ENCODE results near the gene AMFR. TPM values are rescaled to one million over a fixed set of nuclear protein-coding genes. Genes with fewer than 3 reads are reported as not detected.

Gene AMFR
- 10 to 100 TPM; 50.0 to 55.5 TPM for total RNA-seq

DNA sequence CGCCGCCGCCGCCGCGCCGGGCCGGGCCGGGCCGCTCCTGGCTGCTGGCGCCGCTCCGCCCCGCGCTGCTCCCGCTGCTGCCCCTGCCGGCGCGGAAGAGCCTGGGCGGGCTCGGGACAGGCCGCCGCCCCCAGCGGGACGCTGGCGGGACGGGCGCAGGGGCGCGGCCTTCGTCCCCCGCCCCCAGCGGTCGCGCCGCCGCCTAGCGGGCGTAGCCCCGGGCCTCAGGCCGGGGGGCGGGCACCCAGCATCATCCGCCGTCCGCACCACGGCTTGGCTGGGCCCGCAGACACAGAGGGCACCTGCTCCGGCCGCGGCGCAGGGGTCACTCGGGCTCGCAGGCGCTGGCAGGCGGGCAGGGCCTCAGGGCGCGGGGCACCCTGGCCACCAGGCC is at the start of gene AMFR:
AMFR (minus strand) TSS at position 107 of the 394 bp plus-strand sequence. CDS start 218 bp downstream, outside the sequence.
- peak within 1 kb of the TSS; percentile 85 for H3K27ac Mint-ChIP-seq

DNA sequence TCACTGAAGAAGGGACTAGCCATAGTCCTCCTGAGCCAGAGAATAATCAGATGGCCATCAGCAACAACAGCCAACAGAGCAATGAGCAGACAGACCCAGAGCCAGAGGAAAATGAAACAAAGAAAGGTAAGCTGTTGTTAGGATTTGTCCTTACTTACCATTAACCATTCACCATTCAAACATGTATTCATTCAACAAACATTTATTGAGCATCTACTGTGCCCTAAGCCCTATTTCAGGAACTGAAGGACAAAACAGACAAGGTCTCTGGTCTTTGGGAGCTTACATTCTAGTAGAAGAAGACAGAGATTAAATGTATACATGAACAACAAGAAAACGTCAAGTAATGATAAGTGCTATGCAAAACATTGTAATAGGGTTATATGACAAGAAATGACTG is 45.3 kb upstream of the AMFR start:
- ATAC-seq (ENCODE audit: low read depth) (no peak), DNase-seq (no peak)
- H3K4me3 Mint-ChIP-seq, result no peak overlapping the region
- no peaks in the 10 kb centered on the region for H3K9me3 Mint-ChIP-seq
- H3K36me3 Mint-ChIP-seq, result peaks cover 33% of the 10 kb centered on the region
- POLR2A ChIA-PET, result no interaction called here
- no peak overlapping the region for H3K27ac Mint-ChIP-seq
- H3K4me1 Mint-ChIP-seq, result no peaks in the 10 kb centered on the region
- no peaks in the 10 kb centered on the region for H3K27me3 Mint-ChIP-seq

More for the DNA sequence above, at the start of gene AMFR:
- DNase-seq (peak; percentile 88), ATAC-seq (ENCODE audit: low read depth) (peak; percentile 97)
- POLR2A ChIA-PET, result no interaction called here
- Mint-ChIP-seq H3K4me1 (peaks cover 25% of the 10 kb centered on the region), H3K27me3 (no peaks in the 10 kb centered on the region), H3K9me3 (no peaks in the 10 kb centered on the region), H3K36me3 (peaks cover 13% of the 10 kb centered on the region), H3K4me3 (peak within 1 kb of the TSS; percentile 96)

DNA sequence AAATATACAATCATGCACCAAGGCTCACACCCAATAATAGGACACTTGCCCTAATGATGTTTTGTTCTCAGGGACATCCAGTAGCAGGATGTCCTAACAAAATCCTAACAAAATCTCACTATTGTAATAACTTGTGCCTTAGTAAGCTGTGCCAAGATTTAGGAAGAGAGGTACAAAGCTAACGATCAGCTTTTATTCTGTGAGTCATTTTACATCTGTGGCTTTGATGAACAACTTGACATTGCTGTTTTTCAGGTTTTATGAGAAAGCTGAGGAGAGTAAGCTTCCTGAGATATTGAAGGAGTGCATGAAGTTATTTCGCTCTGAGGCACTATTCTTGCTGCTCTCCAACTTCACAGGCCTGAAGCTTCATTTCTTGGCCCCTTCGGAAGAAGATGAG is 44.9 kb upstream of the AMFR start:
- no peak for ATAC-seq (ENCODE audit: low read depth)
- Mint-ChIP-seq H3K36me3 (peaks cover 31% of the 10 kb centered on the region), H3K27ac (no peak overlapping the region), H3K9me3 (no peaks in the 10 kb centered on the region), H3K4me1 (no peaks in the 10 kb centered on the region), H3K27me3 (no peaks in the 10 kb centered on the region), H3K4me3 (no peak overlapping the region)
- DNase-seq, result no peak
- POLR2A ChIA-PET, result no interaction called here

DNA sequence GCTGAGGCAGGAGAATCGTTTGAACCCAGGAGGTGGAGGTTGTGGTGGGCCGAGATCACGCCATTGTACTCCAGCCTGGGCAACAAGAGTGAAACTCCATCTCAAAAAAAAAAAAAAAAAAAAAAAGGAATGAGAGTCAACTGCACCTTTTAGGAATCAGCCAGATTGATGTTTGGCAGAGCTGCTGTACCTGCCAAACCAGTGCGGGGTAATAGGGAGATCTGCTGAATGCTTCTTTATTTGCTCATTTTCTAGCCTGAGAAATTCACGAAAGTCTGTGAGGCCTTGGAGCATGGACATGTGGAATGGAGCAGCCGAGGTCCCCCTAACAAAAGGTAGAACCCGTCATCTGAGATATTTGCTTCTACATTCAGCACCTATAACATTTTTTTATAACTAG is 44.4 kb upstream of the AMFR start:
- ATAC-seq (ENCODE audit: low read depth) (no peak), DNase-seq (no peak)
- no peaks in the 10 kb centered on the region for H3K9me3 Mint-ChIP-seq
- no peaks in the 10 kb centered on the region for H3K27me3 Mint-ChIP-seq
- POLR2A ChIA-PET, result no interaction called here
- no peak overlapping the region for H3K4me3 Mint-ChIP-seq
- no peaks in the 10 kb centered on the region for H3K4me1 Mint-ChIP-seq
- H3K27ac Mint-ChIP-seq, result no peak overlapping the region
- peaks cover 27% of the 10 kb centered on the region for H3K36me3 Mint-ChIP-seq

DNA sequence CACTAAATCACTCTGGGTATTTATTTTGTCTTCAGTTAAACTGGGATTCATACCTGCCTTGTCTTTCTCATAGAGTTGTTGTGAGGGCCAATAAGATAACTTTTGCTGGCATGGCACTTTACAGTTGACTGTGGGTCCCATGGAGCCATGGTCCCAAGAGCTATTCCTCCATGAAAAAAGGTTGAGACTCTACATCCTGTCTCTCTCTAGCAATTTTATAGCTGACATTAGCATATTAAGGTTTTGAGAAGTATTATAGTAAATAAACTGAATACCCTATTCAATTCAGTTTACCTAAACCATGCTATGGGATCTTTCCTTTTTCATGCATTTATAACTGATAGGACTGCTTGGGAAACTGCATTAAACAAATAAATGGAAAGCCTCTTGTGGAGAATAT is 43.5 kb upstream of the AMFR start:
- H3K4me1 Mint-ChIP-seq, result no peaks in the 10 kb centered on the region
- no peaks in the 10 kb centered on the region for H3K27me3 Mint-ChIP-seq
- H3K27ac Mint-ChIP-seq, result no peak overlapping the region
- no peak overlapping the region for H3K4me3 Mint-ChIP-seq
- DNase-seq (no peak), ATAC-seq (ENCODE audit: low read depth) (no peak)
- POLR2A ChIA-PET, result interaction anchor here (0.6 kb wide), 1 partner anchor 20 kb away, joined by 3 read pairs; no protein-coding TSS in a partner anchor
- H3K36me3 Mint-ChIP-seq, result peaks cover 32% of the 10 kb centered on the region
- H3K9me3 Mint-ChIP-seq, result no peaks in the 10 kb centered on the region

DNA sequence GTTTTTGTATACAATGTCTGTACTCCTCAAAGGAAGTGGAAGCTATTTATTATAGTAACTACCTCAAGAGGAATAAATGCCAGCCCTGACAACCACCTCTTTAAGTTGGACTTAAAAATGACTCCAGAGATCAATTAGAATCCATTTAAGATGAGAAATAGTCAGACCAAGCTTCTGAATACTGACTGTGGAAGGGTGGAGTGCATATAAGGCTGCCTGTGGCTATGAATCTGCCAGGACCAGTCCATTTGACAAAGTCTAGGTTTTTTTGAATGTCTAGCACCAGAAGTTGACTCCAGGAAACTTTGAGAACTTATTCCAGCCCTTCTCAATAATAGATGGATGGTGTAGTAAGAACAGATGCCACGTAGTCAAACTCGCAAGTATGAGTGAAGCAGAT is 41.0 kb upstream of the AMFR start:
- H3K9me3 Mint-ChIP-seq, result no peaks in the 10 kb centered on the region
- no peaks in the 10 kb centered on the region for H3K27me3 Mint-ChIP-seq
- peaks cover 32% of the 10 kb centered on the region for H3K36me3 Mint-ChIP-seq
- POLR2A ChIA-PET, result no interaction called here
- no peak overlapping the region for H3K27ac Mint-ChIP-seq
- DNase-seq (no peak), ATAC-seq (ENCODE audit: low read depth) (no peak)
- H3K4me3 Mint-ChIP-seq, result no peak overlapping the region
- H3K4me1 Mint-ChIP-seq, result no peaks in the 10 kb centered on the region

DNA sequence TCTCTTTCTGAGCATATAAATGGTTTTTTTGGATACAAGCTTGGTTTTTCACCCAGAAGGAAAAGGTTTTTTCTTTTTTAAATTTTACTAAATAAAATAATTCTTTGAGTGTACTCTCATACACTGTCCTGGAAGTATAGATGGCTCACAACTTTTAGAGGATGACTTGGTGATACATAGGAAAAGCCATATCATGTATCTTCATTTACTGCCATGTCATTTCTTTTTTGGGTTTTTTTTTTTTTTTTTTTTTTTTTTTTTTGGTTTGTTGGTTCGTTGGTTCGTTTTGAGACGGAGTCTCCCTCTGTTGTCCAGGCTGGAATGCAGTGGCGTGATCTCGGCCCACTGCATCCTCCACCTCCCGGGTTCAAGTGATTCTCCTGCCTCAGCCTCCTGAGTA is 37.8 kb upstream of the AMFR start:
- H3K27me3 Mint-ChIP-seq, result no peaks in the 10 kb centered on the region
- no peaks in the 10 kb centered on the region for H3K9me3 Mint-ChIP-seq
- no peak overlapping the region for H3K4me3 Mint-ChIP-seq
- no peak for DNase-seq
- H3K4me1 Mint-ChIP-seq, result no peaks in the 10 kb centered on the region
- POLR2A ChIA-PET, result no interaction called here
- no peak for ATAC-seq (ENCODE audit: low read depth)
- H3K27ac Mint-ChIP-seq, result no peak overlapping the region
- peaks cover 24% of the 10 kb centered on the region for H3K36me3 Mint-ChIP-seq

DNA sequence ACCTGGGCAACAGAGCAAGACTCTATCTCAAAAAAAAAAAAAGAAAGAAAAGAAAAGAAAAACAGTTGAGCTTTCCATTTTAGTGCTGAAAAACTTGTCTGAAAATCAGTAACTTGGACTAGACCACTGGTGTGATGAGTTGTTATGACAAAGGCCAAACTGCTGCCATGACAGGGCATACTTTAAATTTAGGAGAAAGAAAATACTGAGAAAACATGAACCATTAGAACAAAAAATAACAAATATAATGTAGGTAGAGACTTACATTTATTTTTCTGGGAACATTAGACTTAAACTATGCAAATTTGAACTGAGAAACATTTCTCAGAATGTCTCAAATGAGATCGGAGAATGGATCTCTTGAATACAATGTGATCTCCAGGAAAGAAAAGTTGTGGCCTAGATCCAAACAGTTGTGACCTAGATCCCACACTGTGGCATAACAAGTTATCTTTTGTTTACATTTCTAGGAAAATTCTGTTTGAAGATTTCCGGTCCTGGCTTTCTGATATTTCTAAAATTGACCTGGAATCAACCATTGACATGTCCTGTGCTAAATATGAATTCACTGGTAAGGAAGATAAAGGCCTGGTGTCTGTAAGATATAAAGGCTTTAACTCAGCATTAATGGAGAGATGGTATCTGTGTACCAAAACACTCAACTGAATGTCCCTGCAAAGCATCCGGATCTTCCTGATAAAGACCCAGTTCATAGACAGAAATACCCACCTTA is 36.9 kb upstream of the AMFR start:
- DNase-seq (no peak), ATAC-seq (ENCODE audit: low read depth) (no peak)
- H3K4me1 Mint-ChIP-seq, result no peaks in the 10 kb centered on the region
- no peak overlapping the region for H3K27ac Mint-ChIP-seq
- POLR2A ChIA-PET, result no interaction called here
- no peaks in the 10 kb centered on the region for H3K9me3 Mint-ChIP-seq
- H3K27me3 Mint-ChIP-seq, result no peaks in the 10 kb centered on the region
- no peak overlapping the region for H3K4me3 Mint-ChIP-seq
- H3K36me3 Mint-ChIP-seq, result peaks cover 27% of the 10 kb centered on the region

DNA sequence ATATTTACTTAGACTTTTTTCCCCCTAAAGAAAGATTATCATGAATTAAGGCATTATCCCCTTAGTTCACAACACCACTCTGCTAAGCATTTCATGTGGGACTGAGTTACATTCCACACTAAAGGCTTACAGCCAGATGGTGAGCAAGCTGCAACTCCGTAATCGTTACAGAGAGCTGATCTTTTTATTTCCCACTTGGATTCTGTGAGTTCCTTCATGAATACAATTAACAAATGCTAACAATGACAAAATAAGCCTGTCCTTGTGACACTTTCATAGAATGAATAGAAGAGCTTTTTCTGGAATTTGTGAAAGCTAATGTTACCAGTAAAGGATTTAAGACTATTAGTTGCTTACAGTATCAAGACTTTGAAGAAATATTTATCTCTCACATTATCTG is 34.8 kb upstream of the AMFR start:
- ATAC-seq (ENCODE audit: low read depth) (no peak), DNase-seq (no peak)
- Mint-ChIP-seq H3K4me3 (no peak overlapping the region), H3K36me3 (peaks cover 37% of the 10 kb centered on the region), H3K27me3 (no peaks in the 10 kb centered on the region), H3K4me1 (peaks cover 6% of the 10 kb centered on the region), H3K27ac (no peak overlapping the region), H3K9me3 (no peaks in the 10 kb centered on the region)
- POLR2A ChIA-PET, result no interaction called here

DNA sequence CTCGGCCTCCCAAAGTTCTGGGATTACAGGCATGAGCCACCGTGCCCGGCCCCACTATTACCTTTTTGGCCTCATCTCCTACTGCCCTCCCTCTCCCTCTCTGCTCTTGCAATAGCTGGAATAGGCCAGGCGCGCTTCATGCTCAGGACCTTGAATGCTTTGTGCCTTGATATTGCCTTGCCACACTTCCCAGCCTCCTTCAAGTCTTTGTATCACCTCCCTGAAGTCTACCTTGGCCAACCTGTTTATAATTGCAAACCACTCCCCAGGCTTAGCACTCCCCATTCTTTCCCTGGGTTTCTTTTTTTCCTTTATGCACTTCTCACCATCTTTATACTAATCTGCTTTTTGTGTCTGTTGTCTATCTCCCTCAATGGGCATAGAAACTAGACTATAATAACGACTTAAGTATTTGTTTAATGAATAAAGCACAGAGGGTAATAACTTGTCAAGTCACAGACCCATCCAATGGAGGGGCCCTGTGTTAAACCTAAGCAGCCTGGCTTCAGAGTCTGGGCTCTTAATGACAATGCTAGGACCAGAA is 32.7 kb upstream of the AMFR start:
- POLR2A ChIA-PET, result no interaction called here
- Mint-ChIP-seq H3K27me3 (no peaks in the 10 kb centered on the region), H3K4me1 (peaks cover 9% of the 10 kb centered on the region), H3K27ac (no peak overlapping the region), H3K9me3 (no peaks in the 10 kb centered on the region), H3K36me3 (peaks cover 36% of the 10 kb centered on the region), H3K4me3 (no peak overlapping the region)
- ATAC-seq (ENCODE audit: low read depth) (no peak), DNase-seq (no peak)

DNA sequence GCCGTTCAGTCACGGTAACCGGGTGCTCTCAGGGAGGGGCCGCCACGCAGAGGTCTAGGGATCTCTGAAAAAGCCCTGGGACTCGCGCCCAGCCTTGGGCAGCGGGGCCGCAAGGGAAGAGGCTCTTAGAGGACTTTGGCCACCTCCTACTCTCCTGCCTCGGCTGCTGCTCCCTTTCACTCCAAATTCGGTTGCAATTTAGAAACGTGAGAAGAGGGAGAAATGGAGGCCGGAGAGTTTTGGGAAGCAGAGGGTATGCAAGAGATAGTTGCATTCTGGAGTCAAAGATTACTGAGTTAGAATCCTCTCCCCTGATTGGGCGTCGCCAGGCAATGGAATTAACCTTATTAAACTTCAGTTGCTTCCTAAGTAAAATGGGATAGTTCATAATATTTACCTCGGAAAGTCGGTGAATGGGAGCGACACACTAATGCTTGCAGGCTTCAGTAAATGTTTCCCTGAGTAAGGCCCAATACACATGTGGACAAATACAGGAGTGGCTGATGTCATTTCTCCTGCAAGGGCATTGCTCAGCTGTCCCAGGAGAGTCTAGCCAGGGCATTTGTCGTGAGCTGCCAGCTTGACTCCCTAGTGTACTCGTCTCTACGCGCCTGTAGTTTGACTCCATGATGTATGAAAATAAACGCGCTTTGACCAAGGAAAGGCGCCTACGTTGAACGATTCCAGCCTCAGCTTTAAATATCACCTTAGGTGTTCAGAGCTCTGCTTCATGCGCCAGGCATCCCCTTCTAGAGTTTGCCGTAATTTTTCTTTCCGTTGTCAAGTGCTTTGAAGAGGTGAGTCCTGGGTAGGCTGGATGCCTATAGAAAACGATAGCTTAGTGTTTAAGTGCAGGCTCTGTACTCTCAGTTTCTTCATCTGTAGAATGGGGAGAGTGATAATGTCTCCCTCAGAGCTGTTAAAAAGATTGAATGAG is 26.7 kb upstream of the AMFR start:
- ATAC-seq (ENCODE audit: low read depth), result peak; percentile 44
- Mint-ChIP-seq H3K27ac (peak overlapping the region; percentile 91), H3K4me1 (peaks cover 40% of the 10 kb centered on the region), H3K9me3 (no peaks in the 10 kb centered on the region), H3K36me3 (peaks cover 27% of the 10 kb centered on the region), H3K4me3 (peak overlapping the region; percentile 95), H3K27me3 (no peaks in the 10 kb centered on the region)
- POLR2A ChIA-PET, result interaction anchor here (1.0 to 1.4 kb wide), 3 partner anchors 27 to 156 kb away, joined by 3 to 8 read pairs (median 7); partner anchors contain the start of gene MT2A
- no peak for DNase-seq

DNA sequence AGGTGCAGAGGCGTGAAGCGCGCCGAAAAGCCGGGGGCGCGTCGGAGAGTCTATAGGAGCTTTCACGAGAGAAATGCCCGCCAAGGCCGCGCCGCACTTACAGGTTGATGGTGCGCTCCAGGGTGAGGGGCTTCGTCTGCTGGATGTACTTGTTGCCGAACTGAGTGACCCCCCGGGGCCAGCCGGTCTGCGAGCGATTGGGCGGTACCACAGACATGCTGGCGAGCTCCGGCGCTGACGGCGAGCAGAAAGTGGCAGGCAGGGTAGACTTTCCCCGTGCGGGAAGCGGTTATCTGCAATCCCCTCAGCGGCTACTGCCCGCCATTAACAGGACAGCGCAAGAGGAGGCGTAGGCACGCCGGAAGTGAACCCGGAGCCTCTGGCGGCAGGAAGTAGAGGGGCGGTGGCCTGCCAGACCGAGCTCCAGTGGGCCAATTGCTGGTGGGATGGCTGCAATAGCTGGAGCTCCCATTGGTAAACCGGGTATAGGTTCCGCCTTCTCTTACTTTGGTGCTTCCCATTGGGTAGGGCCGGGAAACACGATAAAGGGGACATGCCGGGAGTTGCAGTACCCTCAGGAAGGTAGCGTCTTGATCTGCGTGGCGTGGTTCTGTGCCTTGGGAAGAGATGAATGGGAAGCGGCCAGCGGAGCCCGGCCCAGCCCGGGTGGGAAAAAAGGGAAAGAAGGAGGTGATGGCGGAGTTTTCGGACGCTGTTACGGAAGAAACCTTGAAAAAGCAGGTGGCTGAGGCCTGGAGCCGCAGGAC is 25.8 kb upstream of the AMFR start, which contains the start of the genes NUDT21 and OGFOD1:
NUDT21 (minus strand) TSS at position 347 of the 767 bp plus-strand sequence; CDS start at position 217, 130 bp downstream.
OGFOD1 (plus strand) TSS at position 569 of the 767 bp plus-strand sequence; CDS start at position 628, 59 bp downstream.
- no peaks in the 10 kb centered on the region for H3K9me3 Mint-ChIP-seq
- POLR2A ChIA-PET, result interaction anchor here (1.0 to 1.4 kb wide), 3 partner anchors 27 to 157 kb away, joined by 3 to 8 read pairs (median 7); partner anchors contain the start of gene MT2A
- ATAC-seq (ENCODE audit: low read depth) (peak; percentile 99), DNase-seq (peak; percentile 83)
- peaks cover 42% of the 10 kb centered on the region for H3K4me1 Mint-ChIP-seq
- peak within 1 kb of the TSS; percentile 91 for H3K27ac Mint-ChIP-seq
- no peaks in the 10 kb centered on the region for H3K27me3 Mint-ChIP-seq
- H3K4me3 Mint-ChIP-seq, result peak within 1 kb of the TSS; percentile 95
- peaks cover 23% of the 10 kb centered on the region for H3K36me3 Mint-ChIP-seq

All from activated naive CD8-positive, alpha-beta T cell treated with anti-CD3 and anti-CD28 coated beads, Interleukin-2, amount 10 ng/mL, durations not matched to agents 7 days and 5 days (primary cell).